OCI-LY3 (cell line): ENCODE data around the gene CCDC154.

Experiments used
- H2AFZ ChIP-seq: fragments of 200-600, 300-600 bp; shearing (Covaris generic); 2 replicates; pipeline ENCODE4 v1.6.0; 2014; ENCODE audit warnings: antibody characterized with exemption, low read depth, low read length
- H3K27ac ChIP-seq: fragments of 200-600, 300-600 bp; sonication (generic); 2 replicates; pipeline ENCODE4 v1.5.1; 2014; ENCODE audit warnings: mild to moderate bottlenecking, low read length, moderate library complexity, mixed read lengths
- H3K27me3 ChIP-seq: fragments of 200-600, 300-600 bp; sonication (generic); 2 replicates; pipeline ENCODE4 v1.6.1; 2014; ENCODE audit warnings: low read depth, low read length, mixed read lengths
- H3K36me3 ChIP-seq: fragments of 200-600, 300-600 bp; sonication (generic); replicated peaks from 2 replicates; pipeline ENCODE3; 2014; ENCODE audit warnings: low read depth, low read length, mixed read lengths
- H3K4me1 ChIP-seq: fragments of 300-600, 200-600 bp; sonication (generic); 2 replicates; pipeline ENCODE4 v1.6.1; 2014; ENCODE audit warnings: low read length, mixed read lengths
- H3K4me2 ChIP-seq: fragments of 200-600, 300-600 bp; sonication (generic); 2 replicates; pipeline ENCODE4 v1.6.1; 2014; ENCODE audit warnings: low read length, mixed read lengths
- H3K4me3 ChIP-seq: fragments of 300-600, 200-600 bp; sonication (generic); 2 replicates; pipeline ENCODE4 v1.5.1; 2014; ENCODE audit warnings: antibody characterized with exemption, mild to moderate bottlenecking, low read length, moderate library complexity
- H3K79me2 ChIP-seq: fragments of 300-600, 200-600 bp; shearing (Covaris generic); 2 replicates; pipeline ENCODE4 v1.6.1; 2014; ENCODE audit warnings: mild to moderate bottlenecking, low read length, mixed read lengths
- H3K9ac ChIP-seq: fragments of 300-600, 200-600 bp; shearing (Covaris generic); 2 replicates; pipeline ENCODE4 v1.6.0; 2014; ENCODE audit warnings: mild to moderate bottlenecking, low read length, moderate library complexity
- H3K9me3 ChIP-seq: fragments of 200-600, 300-600 bp; shearing (Covaris generic); 2 replicates; pipeline ENCODE4 v1.6.1; 2014; ENCODE audit warnings: low read length, mixed read lengths; ENCODE audit not compliant: insufficient read depth
- H4K20me1 ChIP-seq: fragments of 200-600, 300-600 bp; sonication (generic); 2 replicates; pipeline ENCODE4 v1.6.1; 2016; ENCODE audit warnings: low read length, mixed read lengths; ENCODE audit not compliant: insufficient read depth
- CTCF ChIP-seq: fragments of 200-600, 300-600 bp; sonication (generic); IDR thresholded peaks from 2 replicates; pipeline ENCODE4 v1.5.1; 2014; ENCODE audit warnings: antibody characterized with exemption, low read length, low read depth
- EZH2phosphoT487 ChIP-seq: fragments of 200-600 bp; shearing (Covaris generic); IDR thresholded peaks from 2 replicates; pipeline ENCODE4 v1.6.1; 2018; ENCODE audit warnings: antibody characterized with exemption, mixed run types, low read depth

Gene CCDC154

DNA sequence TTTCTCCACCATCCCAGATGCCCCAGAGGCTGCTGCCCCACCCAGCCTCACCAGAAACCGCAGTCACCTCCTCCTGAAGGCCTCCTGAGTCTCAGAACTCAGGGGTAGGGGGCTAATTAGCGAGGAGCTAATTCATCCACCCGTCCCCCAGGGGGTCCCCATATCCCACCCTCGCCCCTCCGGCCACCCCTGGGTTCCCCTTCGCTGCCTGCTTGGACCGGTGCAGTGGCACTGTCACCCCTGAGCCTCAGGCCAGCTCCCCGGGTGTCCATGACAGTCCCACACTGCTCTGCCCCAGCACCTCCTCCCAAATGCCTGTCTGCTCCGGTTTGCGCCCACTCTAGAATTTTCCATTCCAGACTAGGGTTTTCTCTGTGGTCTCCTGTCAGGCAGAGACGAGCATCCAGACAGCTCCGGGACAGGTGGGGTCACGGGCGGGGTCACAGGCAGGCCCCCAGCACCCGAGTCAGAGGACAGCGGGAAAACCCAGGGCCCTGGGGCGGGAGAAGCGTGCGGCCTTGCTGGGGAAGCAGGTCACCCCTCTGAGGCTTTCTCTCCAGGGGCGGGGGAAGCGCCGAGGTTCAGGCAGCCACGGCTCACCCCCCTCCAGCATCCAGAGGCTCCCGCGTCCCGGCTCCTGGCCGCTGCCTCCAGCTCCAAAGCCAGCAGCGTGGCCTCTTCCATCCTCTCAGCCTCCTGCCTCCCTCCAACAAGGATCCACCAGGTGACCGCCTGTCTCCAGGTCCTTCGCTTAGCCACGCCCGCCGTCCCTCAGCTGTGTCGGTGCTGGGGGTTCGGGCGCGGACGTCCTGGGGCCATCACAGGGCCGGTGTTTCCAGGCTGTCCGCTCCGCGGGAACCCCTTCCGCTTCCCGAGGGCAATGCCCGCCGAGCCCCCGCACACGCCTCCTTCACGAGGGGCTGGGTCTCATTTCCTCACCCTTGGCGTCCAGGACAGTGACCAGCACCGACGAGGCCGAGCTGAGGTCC lies 16.6 kb downstream of the CCDC154 start:
- no peaks in the 10 kb centered on the region for H3K36me3 ChIP-seq
- H3K27me3 ChIP-seq = peaks cover 5% of the 10 kb centered on the region; the same call in 1 of the 2 replicates
- H3K9ac ChIP-seq = no peak overlapping the region
- no peaks in the 10 kb centered on the region for H3K4me1 ChIP-seq
- H3K9me3 ChIP-seq = no peaks in the 10 kb centered on the region
- H2AFZ ChIP-seq = no peak overlapping the region
- TF ChIP-seq EZH2phosphoT487 (no peak), CTCF (no peak)
- no peak overlapping the region for H3K4me2 ChIP-seq
- H4K20me1 ChIP-seq = no peaks in the 10 kb centered on the region
- no peaks in the 10 kb centered on the region for H3K79me2 ChIP-seq
- no peak overlapping the region for H3K27ac ChIP-seq
- H3K4me3 ChIP-seq = no peak overlapping the region

GRCh38 chr16:1426734-1427471 lies 17.5 kb downstream of the CCDC154 start:
- H3K36me3 ChIP-seq = peaks cover 2% of the 10 kb centered on the region
- H3K9ac ChIP-seq = no peak overlapping the region
- H3K4me1 ChIP-seq = no peaks in the 10 kb centered on the region
- TF ChIP-seq EZH2phosphoT487 = no peak
- TF ChIP-seq CTCF = no peak
- H3K27ac ChIP-seq = no peak overlapping the region
- no peak overlapping the region for H3K4me3 ChIP-seq
- no peaks in the 10 kb centered on the region for H3K79me2 ChIP-seq
- H3K4me2 ChIP-seq = no peak overlapping the region
- H3K9me3 ChIP-seq = peaks cover 5% of the 10 kb centered on the region; the same call in 1 of the 2 replicates
- no peak overlapping the region for H2AFZ ChIP-seq
- H4K20me1 ChIP-seq = no peaks in the 10 kb centered on the region
- H3K27me3 ChIP-seq = peaks cover 5% of the 10 kb centered on the region; the same call in 1 of the 2 replicates

- H3K9me3 ChIP-seq = peaks cover 6% of the 10 kb centered on the region; the same call in 1 of the 2 replicates
- no peak overlapping the region for H2AFZ ChIP-seq
- no peak overlapping the region for H3K4me2 ChIP-seq
- H4K20me1 ChIP-seq = no peaks in the 10 kb centered on the region
- H3K79me2 ChIP-seq = no peaks in the 10 kb centered on the region
- H3K27ac ChIP-seq = no peak overlapping the region
- no peak overlapping the region for H3K9ac ChIP-seq
- H3K4me1 ChIP-seq = no peaks in the 10 kb centered on the region
- TF ChIP-seq EZH2phosphoT487 = no peak
- TF ChIP-seq CTCF = no peak
- peaks cover 2% of the 10 kb centered on the region for H3K36me3 ChIP-seq
- no peak overlapping the region for H3K4me3 ChIP-seq
- H3K27me3 ChIP-seq = peaks cover 5% of the 10 kb centered on the region; the same call in 1 of the 2 replicates
These were observed 18.6 kb downstream of the CCDC154 start for GRCh38 chr16:1425616-1426370.
